Inflammatory macrophage treated with lipopolysaccharide for 4 hours (primary cell): ENCODE results near the gene GPC5.
"Not testable (repeated sequence)": the region's sequence is repeated elsewhere in the genome, so short reads cannot be mapped to it uniquely, and the experiment has no call there.

ENCODE experiments used
- DNase-seq: peaks from one replicate; pipeline ENCODE4 v3.0.0-alpha.2; 2020

The GPC5 gene

DNA sequence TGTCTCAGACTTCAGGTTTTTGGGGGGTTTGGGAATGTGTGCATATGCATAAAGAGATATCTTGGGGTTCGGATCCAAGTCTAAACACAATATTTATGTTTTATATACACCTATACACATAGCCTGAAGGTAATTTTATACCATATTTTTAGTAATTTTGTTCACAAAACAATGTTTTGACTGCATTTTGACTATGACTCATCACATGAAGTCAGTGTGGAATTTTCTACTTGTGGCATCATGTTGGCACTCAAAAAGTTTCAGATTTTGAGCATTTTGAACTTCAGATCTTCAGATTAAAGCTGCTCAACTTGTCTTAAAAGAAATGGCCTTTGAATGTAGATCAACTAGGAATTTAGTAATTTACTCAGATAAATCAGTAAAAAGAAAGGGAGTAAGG lies 1115.3 kb downstream of the GPC5 start:
- DNase-seq, result no peak

DNA sequence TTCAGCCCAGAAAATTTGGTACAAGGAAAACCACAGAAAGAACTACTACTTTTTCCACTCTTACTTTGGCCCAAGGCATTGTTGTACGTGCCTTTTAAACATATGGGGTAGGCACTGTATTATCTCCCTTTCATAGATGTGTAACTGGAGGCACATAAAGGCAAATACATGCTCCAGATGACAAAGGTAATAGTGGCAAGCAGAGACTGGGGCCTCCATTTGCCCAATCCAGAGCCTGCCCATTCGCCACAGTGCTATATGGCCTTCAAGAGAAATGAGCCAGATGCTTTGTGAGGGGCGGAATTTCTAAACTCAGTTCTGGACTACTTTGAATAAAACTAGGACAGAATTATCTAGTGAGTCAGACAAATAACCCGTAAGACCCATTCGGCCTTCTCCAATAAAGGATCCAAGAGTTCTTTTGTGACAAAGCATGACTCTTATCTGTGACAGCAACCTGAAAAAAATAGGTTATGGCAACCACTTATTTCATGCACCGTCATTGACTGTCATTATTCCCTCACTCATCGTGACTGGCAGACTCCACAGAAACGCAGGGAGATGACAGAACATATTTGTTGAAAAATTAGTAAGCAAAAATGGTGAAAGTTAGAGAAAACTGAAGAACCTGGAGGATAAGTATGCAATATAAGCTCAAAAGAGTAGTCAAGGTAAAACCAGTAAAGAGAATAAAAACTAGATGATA lies 1116.2 kb downstream of the GPC5 start:
- DNase-seq, result no peak

DNA sequence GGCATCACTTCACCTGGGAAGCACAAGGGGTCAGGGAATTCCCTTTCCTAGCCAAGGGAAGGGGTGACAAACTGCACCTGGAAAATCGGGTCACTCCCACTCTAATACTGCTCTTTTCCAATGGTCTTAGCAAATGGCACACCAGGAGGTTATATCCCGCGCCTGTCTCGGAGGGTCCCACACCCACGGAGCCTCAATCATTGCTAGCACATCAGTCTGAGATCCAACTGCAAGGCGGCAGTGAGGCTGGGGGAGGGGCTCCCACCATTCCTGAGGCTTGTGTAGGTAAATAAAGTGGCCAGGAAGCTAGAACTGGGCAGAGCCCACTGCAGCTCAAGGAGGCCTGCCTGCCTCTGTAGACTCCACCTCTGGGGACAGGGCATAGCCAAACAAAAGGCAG lies 1118.5 kb downstream of the GPC5 start:
- not testable (repeated sequence) for DNase-seq

- not testable (repeated sequence) for DNase-seq
Observed at GRCh38 chr13:92518622-92519021, 1120.2 kb downstream of the GPC5 start.

- no peak for DNase-seq
Observed at GRCh38 chr13:92530364-92530763, 1131.9 kb downstream of the GPC5 start.

GRCh38 chr13:92535222-92536006 lies 1137.0 kb downstream of the GPC5 start:
- DNase-seq, result no peak

GRCh38 chr13:92537471-92537870 lies 1139.0 kb downstream of the GPC5 start:
- no peak for DNase-seq

DNA sequence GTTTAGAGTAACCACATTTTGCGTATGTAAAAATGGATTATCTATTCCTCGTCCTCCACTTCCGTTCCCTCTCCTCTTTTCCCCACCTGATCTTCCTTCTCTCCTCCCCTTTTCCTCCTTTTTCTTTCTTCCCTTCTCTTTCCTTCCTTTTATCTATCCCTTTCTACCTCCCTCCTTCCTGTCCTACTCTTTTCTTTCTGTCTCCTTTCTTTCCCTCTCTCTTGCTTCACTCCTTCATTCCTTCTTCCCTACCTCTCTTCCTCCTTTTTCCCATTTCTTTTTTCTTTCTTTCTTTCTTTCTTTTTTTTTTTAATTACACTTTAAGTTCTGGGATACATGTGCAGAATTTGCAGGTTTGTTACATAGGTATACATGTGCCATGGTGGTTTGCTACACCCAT lies 1139.7 kb downstream of the GPC5 start:
- no peak for DNase-seq

- not testable (repeated sequence) for DNase-seq
Observed at GRCh38 chr13:92539148-92539547, 1140.7 kb downstream of the GPC5 start.

DNA sequence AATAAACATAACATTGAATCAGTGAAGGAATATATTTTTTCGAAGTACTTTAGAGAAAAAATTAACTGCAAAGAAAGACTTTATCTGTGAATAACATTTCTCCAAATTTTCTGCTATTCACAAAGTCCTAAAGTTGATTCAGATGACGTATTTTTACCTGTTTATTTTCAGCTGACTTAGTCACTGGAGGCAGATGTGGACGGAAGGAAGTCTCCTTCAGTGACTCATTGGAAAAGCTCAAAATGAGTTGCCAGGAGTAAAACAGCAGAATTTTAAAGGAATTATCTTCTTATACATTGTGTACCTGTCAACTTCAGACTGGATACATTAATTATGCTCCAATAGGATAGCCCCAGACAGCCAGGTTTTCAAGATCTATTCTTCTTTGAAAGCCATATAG lies 1148.8 kb downstream of the GPC5 start:
- DNase-seq, result no peak

DNA sequence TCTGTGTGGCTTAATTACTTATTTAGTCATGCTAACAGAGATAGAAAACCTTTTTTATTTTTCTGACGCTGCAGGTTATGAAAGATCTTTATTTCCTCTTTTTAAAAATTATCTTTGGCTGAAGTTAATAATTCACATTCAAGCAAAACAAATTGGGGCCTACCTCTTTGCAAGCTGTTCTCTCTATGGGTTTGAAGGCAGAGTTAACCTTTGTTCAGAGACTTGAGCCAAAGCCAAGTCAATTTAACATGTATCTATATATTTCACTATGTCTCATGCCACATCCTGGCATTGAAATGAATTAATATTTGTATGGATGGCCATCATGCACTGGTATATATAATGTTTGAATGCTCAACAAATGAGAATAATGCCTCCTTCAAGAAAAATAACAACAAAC lies 1150.9 kb downstream of the GPC5 start:
- DNase-seq, result no peak

DNA sequence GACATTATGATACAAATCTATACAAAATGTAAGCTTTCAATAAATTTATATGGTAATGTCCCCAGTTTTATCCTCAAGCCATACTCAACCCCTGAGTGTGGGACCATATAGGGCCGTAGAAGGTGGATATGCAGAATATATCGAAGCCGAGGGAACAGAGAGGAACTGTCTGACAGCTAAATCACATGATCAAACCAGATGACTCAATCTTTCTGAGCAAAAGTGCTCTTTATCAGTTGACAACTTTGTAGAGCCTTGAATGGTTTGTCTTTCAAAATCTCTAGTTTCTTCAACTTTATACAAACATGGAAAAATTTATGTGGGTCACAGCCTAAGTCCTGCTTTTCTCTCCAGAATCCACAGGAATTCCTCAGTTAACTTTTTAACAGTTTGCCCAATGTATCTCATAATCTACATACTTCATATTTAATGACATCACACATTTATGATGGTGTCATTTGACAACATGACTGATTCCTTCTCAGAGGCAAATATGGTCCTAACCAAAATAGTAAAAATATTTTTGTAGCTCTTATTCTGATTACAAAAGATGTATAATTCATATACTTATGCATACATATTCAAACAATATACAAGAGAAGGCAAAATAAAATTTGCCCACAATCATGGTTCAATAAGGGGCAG lies 1155.2 kb downstream of the GPC5 start:
- no peak for DNase-seq

DNA sequence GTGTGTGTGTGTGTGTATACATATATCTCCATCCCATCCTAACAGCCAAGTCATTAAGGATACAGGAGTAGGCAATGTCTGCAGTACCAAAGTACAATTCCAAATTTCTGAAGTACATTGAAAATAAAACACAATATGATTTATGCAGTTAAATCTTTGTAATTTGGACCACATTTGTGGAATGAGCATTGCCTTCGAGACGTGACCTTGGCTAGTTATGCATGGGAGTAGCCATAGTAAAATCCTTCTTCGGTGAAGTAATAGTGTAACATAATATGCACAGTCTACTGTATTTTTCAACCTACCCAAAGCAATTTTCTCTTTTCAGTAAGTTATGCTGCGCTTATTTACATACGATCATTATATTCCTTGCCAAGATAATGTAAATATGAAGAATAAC lies 1162.5 kb downstream of the GPC5 start:
- DNase-seq, result no peak

GRCh38 chr13:92564942-92565341 lies 1166.5 kb downstream of the GPC5 start:
- DNase-seq, result no peak

DNA sequence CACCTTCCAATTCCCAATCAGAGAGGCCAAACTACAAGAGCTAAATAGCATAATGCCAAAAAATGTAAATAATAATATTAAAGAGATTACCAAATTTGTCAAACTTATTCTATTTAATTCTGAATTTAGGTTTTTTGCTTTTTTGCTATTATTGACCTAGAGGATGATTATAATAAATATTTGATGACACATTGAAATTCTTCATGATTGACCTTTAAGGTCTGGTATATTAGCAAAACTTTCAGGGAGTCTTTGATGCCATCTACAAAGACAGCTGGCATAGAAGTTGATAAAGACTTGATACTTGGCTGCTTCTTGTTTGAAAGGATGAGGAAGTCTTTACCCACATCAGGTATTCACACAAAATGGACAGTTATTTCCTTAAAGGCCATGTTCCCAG lies 1168.3 kb downstream of the GPC5 start:
- DNase-seq, result no peak

GRCh38 chr13:92572190-92572589 lies 1173.8 kb downstream of the GPC5 start:
- no peak for DNase-seq

GRCh38 chr13:92573467-92574057 lies 1175.1 kb downstream of the GPC5 start:
- no peak for DNase-seq

- DNase-seq, result no peak
Observed at GRCh38 chr13:92574499-92574898, 1176.1 kb downstream of the GPC5 start.

GRCh38 chr13:92575777-92576176 lies 1177.4 kb downstream of the GPC5 start:
- DNase-seq, result no peak

DNA sequence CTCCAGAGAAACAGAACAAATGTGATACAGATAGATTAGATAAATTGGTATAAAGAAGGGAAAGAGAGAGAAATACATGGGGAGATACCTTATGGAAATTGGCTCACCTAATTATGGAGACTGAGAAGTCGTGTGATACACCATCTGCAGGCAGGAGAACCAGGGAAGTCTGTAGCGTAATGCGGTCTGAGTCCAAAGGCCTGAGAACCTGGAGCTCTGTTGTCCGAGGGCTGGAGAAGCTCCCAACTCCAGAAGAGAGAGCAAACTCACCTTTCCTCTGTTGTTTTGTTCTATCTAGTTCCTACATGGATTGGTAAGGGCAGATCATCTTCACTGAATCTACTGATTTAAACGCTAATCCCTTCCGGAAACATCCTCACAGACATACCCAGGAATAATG lies 1179.9 kb downstream of the GPC5 start:
- no peak for DNase-seq

GRCh38 chr13:92589955-92590354 lies 1191.5 kb downstream of the GPC5 start:
- DNase-seq, result no peak

GRCh38 chr13:92590503-92590908 lies 1192.1 kb downstream of the GPC5 start:
- DNase-seq, result no peak

DNA sequence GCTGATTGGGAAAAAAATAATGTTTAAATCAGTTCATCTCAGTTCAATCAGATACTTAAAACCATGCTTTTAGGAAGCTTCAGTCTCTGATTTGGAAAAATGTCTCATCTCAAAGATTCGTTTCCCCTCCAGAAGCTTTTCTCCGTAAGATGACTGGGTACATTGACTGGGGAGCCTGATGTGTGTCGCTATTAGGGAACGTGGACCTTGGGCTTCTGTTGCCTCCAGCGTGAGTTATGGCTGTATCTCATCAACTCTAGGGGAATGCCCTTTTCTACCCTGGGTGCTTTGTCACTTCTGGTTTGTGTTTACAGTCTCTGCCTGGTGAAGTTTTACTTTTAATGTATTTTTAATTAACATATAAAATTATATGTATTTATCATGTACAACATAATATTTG lies 1192.7 kb downstream of the GPC5 start:
- no peak for DNase-seq

- no peak for DNase-seq
Observed at GRCh38 chr13:92592757-92593156, 1194.3 kb downstream of the GPC5 start.
